HS-5 (cell line): ENCODE measurements around the gene KIF18A.
"Not testable (repeated sequence)": the region's sequence is repeated elsewhere in the genome, so short reads cannot be mapped to it uniquely, and the experiment has no call there.

Experiments
- DNase-seq: peaks from one replicate; pipeline ENCODE4 v3.0.0-alpha.2; 2012; ENCODE audit warnings: low read depth

Gene KIF18A

DNA sequence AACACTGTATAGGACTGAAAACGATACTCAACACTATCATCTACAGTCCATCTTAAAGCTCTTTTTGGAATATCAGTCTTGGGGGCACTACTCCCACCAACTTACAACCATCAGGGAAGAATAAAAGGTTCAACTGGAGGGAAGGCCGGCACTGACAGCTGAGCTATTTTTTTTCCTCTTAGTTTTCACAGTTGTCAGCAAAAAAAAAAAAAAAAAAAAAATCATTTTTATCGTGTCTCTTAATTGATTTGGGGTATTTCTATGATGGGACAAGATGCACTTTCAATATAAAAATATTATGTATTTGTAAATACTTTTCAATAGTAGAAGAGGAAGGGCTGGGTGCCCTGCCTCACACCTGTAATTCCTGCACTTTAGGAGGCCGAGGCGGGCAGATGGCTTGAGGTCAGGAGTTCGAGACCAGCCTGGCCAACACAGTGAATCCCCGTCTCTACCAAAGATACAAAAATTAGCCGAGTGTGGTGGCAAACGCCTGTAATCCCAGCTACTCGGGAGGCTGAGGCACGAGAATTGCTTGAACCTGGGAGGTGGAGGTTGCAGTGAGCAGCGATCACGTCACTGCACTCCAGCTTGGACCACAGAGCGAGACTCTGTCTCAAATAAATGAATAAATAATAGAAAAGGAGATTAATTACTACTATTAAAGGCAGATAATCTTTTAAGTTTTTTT, 1.5 kb downstream of the KIF18A start:
- DNase-seq, result no peak

DNA sequence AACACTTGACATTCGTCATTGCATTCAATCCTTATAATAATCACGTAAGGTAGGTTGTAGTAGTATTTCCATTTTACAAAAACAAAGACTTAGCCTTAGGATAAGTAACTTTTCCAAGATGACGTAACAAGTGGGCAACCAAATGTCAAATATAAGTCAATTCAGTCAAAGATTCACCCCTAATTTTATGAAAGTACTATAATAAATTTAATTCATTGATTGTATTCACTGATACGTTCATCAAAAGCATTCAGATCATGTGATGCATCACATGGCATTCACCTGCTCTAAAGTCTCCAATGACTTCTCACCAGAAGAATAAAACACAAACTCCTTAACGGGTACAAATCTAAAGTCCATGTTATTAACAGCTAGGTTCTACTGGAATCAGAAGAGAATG, 2.1 kb downstream of the KIF18A start:
- DNase-seq, result no peak

DNA sequence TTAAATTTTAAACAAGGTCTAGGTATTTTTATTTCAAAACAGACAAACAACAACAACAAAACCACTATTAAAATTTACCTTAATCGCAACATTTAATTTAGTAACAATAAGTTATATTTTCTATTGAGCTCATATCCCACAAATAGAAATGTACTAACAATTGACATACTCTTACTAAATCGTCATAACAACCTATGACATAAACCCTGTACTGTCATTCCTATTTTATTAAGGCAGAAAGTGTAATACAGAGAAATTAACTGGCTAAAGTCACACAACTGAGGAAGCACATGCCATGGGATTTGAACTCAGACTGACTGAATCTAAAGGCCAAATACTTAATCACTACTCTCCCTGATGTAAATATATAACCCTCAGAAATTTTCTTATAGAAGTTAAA, 3.0 kb downstream of the KIF18A start:
- no peak for DNase-seq

DNA sequence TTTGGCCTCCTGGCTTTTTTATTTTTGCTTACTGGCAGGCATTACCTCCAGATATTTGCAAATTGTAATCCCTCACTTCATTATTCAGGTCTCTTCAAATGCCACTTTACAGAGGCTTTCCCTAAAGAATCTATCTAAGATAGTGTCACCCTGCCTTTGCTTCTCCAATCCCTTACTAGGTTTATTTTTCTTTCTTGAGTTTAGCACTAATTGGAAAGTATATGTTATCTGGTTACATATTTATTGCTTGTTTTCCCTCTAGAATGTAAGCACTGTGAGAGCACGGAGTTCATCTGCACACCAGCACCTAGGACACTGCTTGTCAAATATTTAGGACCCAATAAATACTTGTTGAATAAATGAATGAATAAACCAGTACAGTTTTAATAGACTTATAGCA, 3.5 kb downstream of the KIF18A start:
- DNase-seq, result no peak

DNA sequence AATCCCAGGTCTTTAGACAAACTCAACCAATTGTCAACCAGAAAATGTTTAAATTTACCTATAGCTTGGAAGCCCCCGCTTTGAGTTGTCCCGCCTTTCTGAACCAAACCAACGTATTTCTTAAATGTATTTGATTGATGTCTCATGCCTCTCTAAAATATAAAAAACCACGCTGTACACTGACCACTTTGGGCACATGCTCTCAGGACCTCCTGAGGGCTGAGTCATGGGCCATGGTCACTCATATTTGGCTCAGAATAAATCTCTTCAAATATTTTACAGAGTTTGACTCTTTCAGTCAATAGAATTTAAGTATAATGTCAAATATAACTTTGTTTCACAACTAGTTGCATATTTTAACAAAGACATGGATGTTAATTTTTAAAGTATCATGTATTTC, 5.7 kb downstream of the KIF18A start:
- not testable (repeated sequence) for DNase-seq

DNA sequence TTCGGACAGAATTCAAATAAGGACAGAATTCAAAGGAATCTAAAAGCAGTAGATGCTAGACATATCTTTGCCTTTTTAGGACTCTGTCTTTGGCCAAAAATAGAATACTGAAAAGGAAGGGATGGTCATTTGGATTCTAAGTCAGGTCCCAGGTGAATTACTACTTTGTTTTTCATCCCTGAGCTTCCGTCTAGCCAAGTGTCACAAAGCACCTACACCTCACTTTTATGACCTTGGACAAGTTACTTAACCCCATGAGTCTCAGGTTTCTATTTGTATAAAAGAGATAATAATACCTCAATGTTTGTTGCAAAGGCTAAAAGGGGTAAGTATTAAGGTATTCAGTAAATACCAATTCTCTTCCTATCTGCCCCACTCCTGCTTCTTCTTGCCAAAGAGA, 7.3 kb downstream of the KIF18A start:
- no peak for DNase-seq

DNA sequence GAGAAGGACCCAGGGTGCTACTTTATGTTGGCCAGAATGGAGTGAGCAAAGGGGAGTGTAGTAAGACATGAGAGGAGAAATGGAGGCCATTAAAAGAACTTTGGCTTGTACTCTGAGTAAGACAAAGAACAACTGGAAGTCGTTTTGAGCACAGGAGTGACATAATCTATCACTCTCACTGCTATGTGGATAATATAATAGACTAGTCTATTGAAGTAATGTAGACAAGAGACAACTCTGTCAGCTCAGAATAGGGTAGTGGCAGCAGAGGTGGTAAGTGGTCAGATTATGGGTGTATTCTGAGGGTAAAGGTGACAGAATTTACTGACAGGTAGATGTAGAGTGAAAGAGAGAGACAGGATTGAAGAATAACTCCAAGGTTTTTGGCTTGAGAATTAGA, 8.2 kb downstream of the KIF18A start:
- DNase-seq, result no peak

DNA sequence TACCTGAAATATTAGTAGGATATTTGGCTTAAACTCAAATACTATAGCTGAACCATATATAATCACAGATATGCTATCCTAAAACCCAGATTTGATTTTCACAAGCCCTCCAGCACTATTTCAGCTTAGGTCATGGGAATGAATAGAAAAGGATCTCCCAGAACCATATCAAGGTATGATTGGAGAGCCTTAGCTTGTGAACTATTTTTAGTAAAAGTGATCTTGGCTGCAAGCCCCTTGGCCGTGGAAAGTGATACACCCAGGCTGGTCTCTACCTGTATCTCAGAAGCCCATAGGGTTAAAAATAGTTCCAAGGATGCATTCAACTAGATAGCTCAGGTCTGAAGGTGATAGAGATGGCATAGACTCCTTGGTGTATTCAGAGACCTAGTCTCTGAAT, 9.7 kb downstream of the KIF18A start:
- no peak for DNase-seq

DNA sequence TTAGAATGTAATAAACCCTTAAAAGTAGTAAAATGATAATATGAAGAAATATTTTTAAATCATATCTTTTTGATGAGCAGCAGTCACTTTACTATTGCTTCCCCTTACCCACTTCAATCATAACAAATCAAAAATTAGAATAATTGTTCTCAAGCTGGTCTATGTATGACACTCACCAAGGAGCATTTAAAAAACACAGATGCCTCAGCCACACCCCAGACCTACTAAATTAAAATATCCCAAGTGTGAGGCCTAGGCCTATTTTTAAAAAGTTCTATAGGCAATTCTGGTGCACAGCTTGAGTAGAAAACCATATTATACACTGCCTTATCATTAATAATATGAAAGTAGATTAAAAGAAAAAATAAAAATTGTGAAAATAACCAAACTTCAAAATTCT, 15.2 kb downstream of the KIF18A start:
- no peak for DNase-seq

DNA sequence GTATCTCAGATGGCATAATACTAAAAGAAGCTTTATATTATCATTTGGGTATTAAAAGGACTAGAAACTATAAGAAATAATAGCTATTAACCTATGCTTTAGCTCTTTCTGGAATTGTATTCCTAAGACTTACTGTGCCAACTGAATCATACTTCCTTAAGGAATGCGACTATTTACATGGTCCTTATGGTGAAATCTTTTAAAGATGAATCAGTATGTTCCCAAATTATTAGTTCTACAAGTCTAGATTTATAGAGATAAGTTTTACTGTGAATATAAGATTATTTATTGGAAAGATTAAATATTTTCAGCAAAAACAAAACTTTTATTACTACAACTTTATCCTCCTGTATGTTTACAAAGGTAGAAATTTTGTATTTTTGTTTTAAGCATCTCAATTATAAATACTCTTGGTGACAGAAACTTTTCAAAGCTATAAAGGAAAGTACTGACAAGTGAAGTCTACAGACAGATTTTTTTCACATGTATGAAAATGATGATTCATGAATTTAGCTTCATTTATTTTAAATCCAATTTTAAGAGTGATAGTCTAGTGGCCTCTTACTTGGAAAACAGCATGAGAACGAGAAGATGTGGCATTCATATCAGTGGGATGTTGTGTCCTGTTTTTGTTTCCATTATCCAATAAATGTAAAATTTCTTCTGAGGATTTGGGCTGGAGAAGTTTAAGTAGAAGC, 17.8 kb downstream of the KIF18A start:
- DNase-seq, result no peak

DNA sequence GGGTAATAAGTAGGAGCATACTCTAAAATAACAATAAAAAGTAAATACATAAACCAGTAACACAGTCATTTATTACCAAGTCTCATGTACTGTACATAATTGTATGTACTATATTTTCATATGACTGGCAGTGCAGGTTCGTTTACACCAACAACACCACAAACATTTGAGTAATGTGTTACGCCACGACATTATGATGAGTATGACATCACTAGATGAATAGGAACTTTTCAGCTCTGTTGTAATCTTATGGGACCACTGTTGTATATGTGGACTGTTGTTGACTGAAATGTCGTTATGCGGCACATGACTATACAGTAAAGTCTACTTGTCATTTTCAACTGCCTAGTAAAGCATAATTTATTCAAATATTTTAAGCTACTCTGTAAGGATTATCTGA, 18.6 kb downstream of the KIF18A start:
- DNase-seq, result no peak

DNA sequence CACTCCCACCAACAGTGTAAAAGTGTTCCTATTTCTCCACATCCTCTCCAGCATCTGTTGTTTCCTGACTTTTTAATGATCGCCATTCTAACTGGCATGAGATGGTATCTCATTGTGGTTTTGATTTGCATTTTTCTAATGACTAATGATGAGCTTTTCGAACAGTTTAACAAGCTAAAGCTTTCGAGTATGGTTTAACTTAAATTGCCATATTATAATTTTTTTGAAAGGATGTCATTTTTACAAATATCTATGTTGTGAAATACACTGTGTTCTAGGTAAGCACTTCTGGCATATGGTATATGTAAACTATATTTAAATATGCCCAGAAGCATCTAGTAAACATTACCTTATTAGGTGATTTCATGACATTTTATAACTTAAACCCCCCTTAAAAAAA, 20.3 kb downstream of the KIF18A start:
- DNase-seq, result not testable (repeated sequence)

DNA sequence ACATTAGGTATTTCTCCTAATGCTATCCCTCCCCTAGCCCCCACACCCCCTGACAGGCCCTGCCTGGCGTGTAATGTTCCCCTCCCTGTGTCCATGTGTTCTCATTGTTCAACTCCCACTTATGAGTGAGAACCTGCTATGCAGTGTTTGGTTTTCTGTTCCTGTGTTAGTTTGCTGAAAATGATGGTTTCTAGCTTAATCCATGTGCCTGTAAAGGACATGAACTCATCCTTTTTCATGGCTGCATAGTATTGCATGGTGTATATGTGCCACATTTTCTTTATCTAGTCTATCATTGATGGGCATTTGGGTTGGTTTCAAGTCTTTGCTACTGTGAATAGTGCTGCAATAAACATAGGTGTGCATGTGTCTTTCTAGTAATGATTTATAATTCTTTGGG, 20.8 kb downstream of the KIF18A start:
- not testable (repeated sequence) for DNase-seq

DNA sequence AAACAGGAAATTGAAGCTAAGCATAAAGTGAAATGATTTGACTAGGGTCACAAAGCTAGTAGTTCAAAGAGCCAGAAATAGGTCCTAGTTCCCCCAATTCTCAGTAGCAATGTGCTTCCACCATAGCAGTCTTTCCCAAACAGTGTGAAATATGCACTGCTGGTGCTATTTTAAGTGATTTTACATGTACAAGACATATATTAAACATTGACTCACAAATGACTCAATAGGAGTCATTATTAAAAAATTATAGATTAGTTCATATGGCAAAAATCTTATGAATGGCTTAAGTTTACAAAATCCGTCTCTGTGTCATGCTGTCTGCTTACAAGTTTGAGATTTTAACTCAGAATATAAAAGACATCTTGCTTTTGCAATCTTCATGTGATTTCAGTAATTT, 21.4 kb downstream of the KIF18A start:
- peak; percentile 75 for DNase-seq

DNA sequence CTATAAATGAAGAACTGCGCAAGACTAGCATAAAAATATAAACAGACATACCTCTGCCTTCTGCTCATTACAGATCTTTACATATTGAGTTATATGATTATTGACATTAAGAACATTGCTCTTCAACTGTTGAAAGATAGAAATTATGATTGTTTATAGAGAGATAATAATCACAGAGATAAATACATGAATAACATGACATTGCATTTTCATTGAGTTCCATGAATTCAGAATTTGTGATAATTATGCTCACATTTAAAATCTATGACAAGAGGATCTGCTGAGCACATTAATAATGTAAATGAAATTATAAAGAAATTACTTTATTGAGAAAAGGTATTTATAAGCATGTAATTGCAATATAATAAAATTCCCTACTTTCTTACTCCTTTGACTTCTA, 24.8 kb downstream of the KIF18A start:
- no peak for DNase-seq

DNA sequence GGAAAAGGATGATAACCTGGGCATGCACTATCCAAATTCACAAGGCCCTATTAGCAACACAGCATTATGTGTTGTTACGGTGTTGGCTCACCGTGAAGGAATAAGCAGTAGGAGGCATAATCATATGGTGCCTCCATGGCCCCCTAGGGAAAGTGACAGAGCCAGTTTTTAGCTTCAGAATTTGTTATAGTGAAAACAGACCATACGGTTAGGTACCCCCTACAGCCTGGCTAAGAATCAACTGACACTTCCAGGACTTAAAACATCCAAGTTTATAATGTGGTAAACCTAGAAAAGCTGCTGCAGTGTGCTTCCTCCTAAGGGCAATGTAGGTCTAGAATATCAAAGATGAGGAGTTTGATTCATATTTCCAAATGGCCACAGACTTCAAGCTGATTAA, 30.4 kb downstream of the KIF18A start:
- DNase-seq, result no peak

DNA sequence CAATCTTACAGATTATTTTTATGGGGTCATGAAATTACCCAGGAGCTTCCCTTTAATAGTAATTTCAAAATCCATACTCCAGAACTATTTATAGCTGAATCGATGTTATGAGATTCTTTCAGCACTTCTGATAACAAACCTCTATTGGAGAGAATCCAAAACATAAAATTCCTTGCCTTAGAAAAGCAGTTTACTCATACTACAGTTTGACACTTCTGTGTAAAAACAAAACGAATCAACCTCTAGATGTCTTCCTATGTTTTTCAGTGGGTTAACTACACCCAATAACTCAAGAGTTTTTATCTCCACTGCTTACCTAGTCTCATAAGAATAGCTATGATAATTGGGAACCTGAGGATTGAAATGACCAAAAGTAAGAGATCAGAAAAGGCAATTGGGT, 35.6 kb downstream of the KIF18A start:
- DNase-seq, result no peak

DNA sequence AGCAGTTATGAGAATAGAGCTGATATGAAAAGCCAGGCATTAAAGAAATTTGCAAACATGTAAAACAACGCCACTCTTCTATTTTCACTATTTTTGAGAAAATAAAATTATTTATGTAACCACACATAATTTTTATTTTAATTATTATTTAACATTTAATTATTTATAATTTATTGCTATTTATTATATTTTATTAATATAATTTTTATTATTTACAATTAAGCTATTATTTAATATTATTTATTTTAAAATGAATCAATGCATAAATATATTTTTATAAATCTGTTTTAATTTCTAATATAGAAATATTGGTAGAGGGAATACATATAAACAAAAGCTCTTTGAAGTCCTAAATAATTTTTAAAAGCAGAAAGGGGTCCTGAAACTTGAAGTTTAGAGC, 36.7 kb downstream of the KIF18A start:
- no peak for DNase-seq

DNA sequence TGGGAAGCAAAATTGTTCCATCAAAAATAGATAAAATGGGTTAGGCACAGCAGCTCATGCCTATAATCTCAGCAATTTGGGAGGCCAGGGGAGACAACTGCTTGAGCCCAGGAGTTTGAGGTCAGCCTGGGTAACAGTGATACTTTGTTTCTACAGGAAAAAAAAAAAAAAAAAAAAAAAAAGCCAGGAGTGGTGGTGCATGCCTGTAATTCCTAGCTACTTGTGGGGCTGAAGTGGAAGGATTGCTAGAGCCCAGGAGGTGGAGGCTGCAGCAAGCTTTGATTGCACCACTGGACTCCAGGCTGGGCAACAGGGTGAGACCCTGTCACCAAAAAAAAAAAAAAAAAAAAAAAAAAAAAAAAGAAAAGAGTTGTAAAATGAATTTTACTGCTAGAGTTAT, 49.6 kb downstream of the KIF18A start:
- DNase-seq, result no peak

DNA sequence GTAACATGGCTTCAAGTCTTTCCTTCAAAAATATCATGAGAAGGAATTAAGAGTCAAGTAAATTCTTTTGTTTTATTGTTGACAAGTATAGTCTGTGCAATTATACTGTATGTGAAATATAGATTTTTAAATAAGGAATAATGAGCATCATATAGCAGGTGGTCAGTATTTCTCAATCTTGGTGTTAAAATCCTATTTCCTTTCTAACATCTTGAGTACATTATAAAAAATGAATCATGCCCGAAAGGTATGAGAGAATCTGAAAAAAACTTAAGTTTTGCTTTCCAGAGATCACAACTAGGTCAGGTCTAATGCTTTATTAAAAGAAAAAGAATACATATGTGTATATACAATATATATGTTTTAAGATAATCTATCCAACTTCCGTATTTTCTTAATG, 53.1 kb downstream of the KIF18A start:
- DNase-seq, result no peak

DNA sequence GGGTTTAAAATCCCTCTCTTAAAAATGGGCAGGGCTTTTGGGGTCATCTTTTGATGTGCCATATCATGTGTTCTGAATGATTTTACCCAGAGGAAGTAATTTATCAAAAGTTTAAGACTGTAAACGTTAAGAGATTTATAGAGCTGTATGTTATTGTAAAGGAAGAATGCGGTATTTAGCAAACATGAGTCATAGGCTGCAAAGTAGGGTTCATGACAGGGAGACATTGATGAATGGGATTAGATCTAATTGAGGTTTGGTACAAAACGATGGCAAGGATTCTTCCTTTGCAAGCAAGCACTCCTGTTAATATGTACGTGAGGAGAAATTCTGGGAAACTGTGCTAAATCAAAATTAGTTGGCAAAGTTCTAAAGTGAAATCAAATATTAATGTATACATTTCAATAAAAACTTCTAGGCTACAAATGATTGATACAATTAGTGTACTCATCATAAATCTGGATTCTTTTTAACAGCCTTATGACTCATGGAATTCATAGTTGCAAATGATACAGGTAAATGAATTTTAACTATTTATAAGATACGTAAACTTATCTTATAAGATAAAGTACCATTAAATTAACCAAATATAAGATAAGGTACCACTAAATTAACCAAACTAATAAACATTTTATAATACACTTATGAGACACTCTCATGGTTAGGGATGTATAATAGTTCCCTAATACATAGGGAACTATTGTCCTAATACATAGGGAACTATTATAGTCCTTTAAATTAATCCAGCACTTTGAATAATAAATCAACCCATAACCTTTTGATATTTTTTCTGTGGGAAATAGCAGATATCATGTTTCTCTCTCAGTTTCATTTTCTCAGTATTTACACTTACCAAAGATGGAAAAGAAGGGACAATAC, 58.4 kb downstream of the KIF18A start:
- DNase-seq, result no peak

DNA sequence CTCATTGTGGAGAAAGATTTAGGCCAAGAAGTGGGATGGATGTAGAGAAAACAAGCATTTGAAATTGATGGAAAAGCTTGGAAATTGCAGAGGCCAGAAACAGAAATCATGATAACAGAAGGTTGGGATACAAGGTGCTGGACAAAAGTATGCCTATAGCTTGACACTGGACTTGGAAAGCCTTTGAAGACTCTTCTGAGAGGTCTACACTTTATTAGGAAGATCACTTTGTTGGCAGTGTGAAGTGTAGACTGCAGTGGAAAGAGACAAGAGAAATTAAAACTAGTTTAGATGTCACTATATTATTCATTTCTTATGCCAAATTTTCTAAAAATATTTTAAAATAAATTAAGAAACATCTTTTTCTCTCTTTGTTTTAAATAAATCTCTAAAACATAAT, 59.1 kb downstream of the KIF18A start:
- DNase-seq, result no peak
